ENCODE data around the gene TSHZ2. TPM values are rescaled to one million over a fixed set of nuclear protein-coding genes. Genes with fewer than 3 reads are reported as not detected.

Gene TSHZ2
- total and polyA plus RNA-seq, 12 donors = 1.5 to 6.2 (median 4.5) TPM

- no peak overlapping the region for H3K4me3 ChIP-seq
- DNase-seq (no peak), ATAC-seq (no peak)
- H3K36me3 ChIP-seq = no peaks in the 10 kb centered on the region
- H3K27me3 ChIP-seq = peaks cover 0 to 4% (median 0%) of the 10 kb centered on the region in 7 donors
- H3K9me3 ChIP-seq = peaks cover 0 to 6% (median 0%) of the 10 kb centered on the region in 11 donors
- intact Hi-C loops (cut with DNase I) = no loop called here
- peaks cover 0 to 18% (median 5%) of the 10 kb centered on the region in 9 donors for H3K4me1 ChIP-seq
- TF ChIP-seq CTCF (IDR thresholded peaks at IDR 0.05) = no peak
- H3K27ac ChIP-seq = no peak overlapping the region
- 94 to 95% methylated on average over 3 of the region's 3 CpGs for WGBS, 2 donors
Measured at GRCh38 chr20:53497246-53497645, 525.1 kb downstream of the TSHZ2 start.

- intact Hi-C loops (cut with DNase I) = no loop called here
- Histone ChIP-seq H3K27ac (no peak overlapping the region), H3K9me3 (peaks cover 0 to 6% (median 0%) of the 10 kb centered on the region in 11 donors), H3K36me3 (no peaks in the 10 kb centered on the region), H3K27me3 (peaks cover 0 to 4% (median 0%) of the 10 kb centered on the region in 7 donors), H3K4me1 (peaks cover 0 to 9% (median under 1%) of the 10 kb centered on the region in 9 donors), H3K4me3 (no peak overlapping the region)
- no peak for TF ChIP-seq CTCF (IDR thresholded peaks at IDR 0.05)
- ATAC-seq (no peak), DNase-seq (no peak)
- WGBS, 2 donors = 79 to 83% methylated on average over 5 of the region's 5 CpGs
Measured at GRCh38 chr20:53498341-53498740, 526.2 kb downstream of the TSHZ2 start.

GRCh38 chr20:53500651-53501050, 528.5 kb downstream of the TSHZ2 start:
- Histone ChIP-seq H3K4me1 (no peaks in the 10 kb centered on the region), H3K36me3 (no peaks in the 10 kb centered on the region), H3K27me3 (no peaks in the 10 kb centered on the region), H3K27ac (no peak overlapping the region), H3K4me3 (no peak overlapping the region), H3K9me3 (peaks cover 0 to 6% (median 0%) of the 10 kb centered on the region in 11 donors)
- no peak for DNase-seq
- no peak for ATAC-seq
- no peak for TF ChIP-seq CTCF (IDR thresholded peaks at IDR 0.05)
- intact Hi-C loops (cut with DNase I) = no loop called here

- H3K27me3 ChIP-seq = no peaks in the 10 kb centered on the region
- DNase-seq (no peak), ATAC-seq (no peak)
- no peak overlapping the region for H3K4me3 ChIP-seq
- no peaks in the 10 kb centered on the region for H3K36me3 ChIP-seq
- 87 to 94% methylated on average over 4 of the region's 4 CpGs for WGBS, 2 donors
- H3K27ac ChIP-seq = no peak overlapping the region
- intact Hi-C loops (cut with DNase I) = no loop called here
- TF ChIP-seq CTCF (IDR thresholded peaks at IDR 0.05) = no peak
- no peaks in the 10 kb centered on the region for H3K4me1 ChIP-seq
- H3K9me3 ChIP-seq = no peaks in the 10 kb centered on the region
Measured at GRCh38 chr20:53502820-53503219, 530.7 kb downstream of the TSHZ2 start.

All from heart right ventricle (tissue), 16 donors.